Esophagus muscularis mucosa (tissue), 4 donors: ENCODE results near the gene HAND2.

Experiments used
- EP300 ChIP-seq: sonication (generic); formaldehyde crosslinking; IDR thresholded peaks from one replicate; pipeline ENCODE4 v1.6.1; 2017; ENCODE audit warnings: antibody characterized with exemption
- POLR2A ChIP-seq: fragments of 450-650 bp; IDR thresholded peaks from one replicate; pipeline ENCODE4 v1.6.1; 2017; ENCODE audit warnings: antibody characterized with exemption, moderate library complexity, mild to moderate bottlenecking, low read depth
- POLR2AphosphoS5 ChIP-seq, 2 donors: sonication (generic); formaldehyde crosslinking; IDR thresholded peaks; one replicate each; pipeline ENCODE4 v1.6.1; 2017; ENCODE audit warnings: antibody characterized with exemption in 2 of 2
- TF ChIP-seq, protein P1 (sequence below), 3 experiments: fragments of 200-600 bp in 2 of 3; fragments of 450-650 bp in 1 of 3; sonication (generic) in 2 of 3; IDR thresholded peaks; one replicate each; pipeline ENCODE4 v1.5.1; 2017 to 2019; ENCODE audit warnings: antibody characterized with exemption in 3 of 3, mild to moderate bottlenecking in 2 of 3, moderate library complexity in 1 of 3

DNA sequence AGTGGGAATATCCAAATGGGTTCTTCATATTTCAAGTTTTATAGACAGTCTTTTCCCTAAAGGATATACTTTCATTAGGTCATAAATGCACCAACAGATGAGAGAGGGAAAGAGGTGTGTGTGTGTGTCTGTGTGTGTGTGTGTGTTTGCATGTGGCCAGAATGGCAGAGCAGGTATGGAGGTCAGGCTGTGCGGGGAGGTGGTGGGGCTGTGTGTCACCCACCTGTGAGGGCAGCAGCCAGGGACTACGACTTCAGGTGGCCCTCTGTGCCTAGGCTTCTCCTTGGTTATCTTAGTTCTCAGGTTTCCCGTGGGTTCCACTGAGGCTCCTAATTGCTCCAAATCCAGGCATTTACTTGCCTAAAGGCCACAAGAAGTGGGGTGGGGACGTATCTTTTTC lies 14.6 kb downstream of the HAND2 start:
- TF ChIP-seq EP300 = no peak
- TF ChIP-seq, protein P1, sequence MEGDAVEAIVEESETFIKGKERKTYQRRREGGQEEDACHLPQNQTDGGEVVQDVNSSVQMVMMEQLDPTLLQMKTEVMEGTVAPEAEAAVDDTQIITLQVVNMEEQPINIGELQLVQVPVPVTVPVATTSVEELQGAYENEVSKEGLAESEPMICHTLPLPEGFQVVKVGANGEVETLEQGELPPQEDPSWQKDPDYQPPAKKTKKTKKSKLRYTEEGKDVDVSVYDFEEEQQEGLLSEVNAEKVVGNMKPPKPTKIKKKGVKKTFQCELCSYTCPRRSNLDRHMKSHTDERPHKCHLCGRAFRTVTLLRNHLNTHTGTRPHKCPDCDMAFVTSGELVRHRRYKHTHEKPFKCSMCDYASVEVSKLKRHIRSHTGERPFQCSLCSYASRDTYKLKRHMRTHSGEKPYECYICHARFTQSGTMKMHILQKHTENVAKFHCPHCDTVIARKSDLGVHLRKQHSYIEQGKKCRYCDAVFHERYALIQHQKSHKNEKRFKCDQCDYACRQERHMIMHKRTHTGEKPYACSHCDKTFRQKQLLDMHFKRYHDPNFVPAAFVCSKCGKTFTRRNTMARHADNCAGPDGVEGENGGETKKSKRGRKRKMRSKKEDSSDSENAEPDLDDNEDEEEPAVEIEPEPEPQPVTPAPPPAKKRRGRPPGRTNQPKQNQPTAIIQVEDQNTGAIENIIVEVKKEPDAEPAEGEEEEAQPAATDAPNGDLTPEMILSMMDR (IDR thresholded peaks at IDR 0.05) = no peak
- TF ChIP-seq POLR2AphosphoS5 (IDR thresholded peaks at IDR 0.05) = no peak
- no peak for TF ChIP-seq POLR2A
